ENCODE results near the gene BCKDHB. TPM values are rescaled to one million over a fixed set of nuclear protein-coding genes. Genes with fewer than 3 reads are reported as not detected.
"Not testable (repeated sequence)": the region's sequence is repeated elsewhere in the genome, so short reads cannot be mapped to it uniquely, and the experiment has no call there.

BCKDHB gene
- polyA plus RNA-seq, 1 donor: 14.3 TPM

- DNase-seq: no peak
These were observed 103.0 kb downstream of the BCKDHB start for GRCh38 chr6:80209430-80209829.

GRCh38 chr6:80210618-80211017 is 104.1 kb downstream of the BCKDHB start:
- DNase-seq: no peak

GRCh38 chr6:80211286-80211685 is 104.8 kb downstream of the BCKDHB start:
- DNase-seq: no peak

- not testable (repeated sequence) for DNase-seq
These were observed 105.4 kb downstream of the BCKDHB start for GRCh38 chr6:80211890-80212289.

GRCh38 chr6:80214436-80215022 is 108.1 kb downstream of the BCKDHB start:
- DNase-seq: peak; percentile 31

- no peak for DNase-seq
These were observed 108.6 kb downstream of the BCKDHB start for GRCh38 chr6:80215063-80215462.

- DNase-seq: no peak
These were observed 111.3 kb downstream of the BCKDHB start for GRCh38 chr6:80217794-80218193.

- DNase-seq: no peak
These were observed 117.3 kb downstream of the BCKDHB start for GRCh38 chr6:80223743-80224212.

- no peak for DNase-seq
These were observed 119.7 kb downstream of the BCKDHB start for GRCh38 chr6:80226151-80226550.

- DNase-seq: no peak
These were observed 120.2 kb downstream of the BCKDHB start for GRCh38 chr6:80226699-80227098.

- no peak for DNase-seq
These were observed 121.2 kb downstream of the BCKDHB start for GRCh38 chr6:80227545-80228105.

- no peak for DNase-seq
These were observed 126.8 kb downstream of the BCKDHB start for GRCh38 chr6:80233262-80233661.

- DNase-seq: no peak
These were observed 127.5 kb downstream of the BCKDHB start for GRCh38 chr6:80233958-80234357.

- DNase-seq: no peak
These were observed 127.9 kb downstream of the BCKDHB start for GRCh38 chr6:80234401-80234800.

GRCh38 chr6:80234908-80235307 is 128.4 kb downstream of the BCKDHB start:
- no peak for DNase-seq

- DNase-seq: no peak
These were observed 129.2 kb downstream of the BCKDHB start for GRCh38 chr6:80235647-80236046.

- DNase-seq: not testable (repeated sequence)
These were observed 132.3 kb downstream of the BCKDHB start for GRCh38 chr6:80238754-80239153.

GRCh38 chr6:80245043-80245442 is 138.6 kb downstream of the BCKDHB start:
- DNase-seq: no peak

- DNase-seq: no peak
These were observed 143.4 kb downstream of the BCKDHB start for GRCh38 chr6:80249897-80250296.

- no peak for DNase-seq
These were observed 144.0 kb downstream of the BCKDHB start for GRCh38 chr6:80250391-80250997.

- no peak for DNase-seq
These were observed 144.8 kb downstream of the BCKDHB start for GRCh38 chr6:80251321-80251720.

- no peak for DNase-seq
These were observed 148.2 kb downstream of the BCKDHB start for GRCh38 chr6:80254716-80255115.

- DNase-seq: no peak
These were observed 150.2 kb downstream of the BCKDHB start for GRCh38 chr6:80256691-80257090.

GRCh38 chr6:80259118-80259517 is 152.6 kb downstream of the BCKDHB start:
- DNase-seq: no peak
